Measurements from ENCODE around the gene AKAP9. TPM values are rescaled to one million over a fixed set of nuclear protein-coding genes. Genes with fewer than 3 reads are reported as not detected.

The AKAP9 gene
- total and polyA plus RNA-seq, 2 experiments from 2014 or later = 80.5 to 85.8 TPM

DNA sequence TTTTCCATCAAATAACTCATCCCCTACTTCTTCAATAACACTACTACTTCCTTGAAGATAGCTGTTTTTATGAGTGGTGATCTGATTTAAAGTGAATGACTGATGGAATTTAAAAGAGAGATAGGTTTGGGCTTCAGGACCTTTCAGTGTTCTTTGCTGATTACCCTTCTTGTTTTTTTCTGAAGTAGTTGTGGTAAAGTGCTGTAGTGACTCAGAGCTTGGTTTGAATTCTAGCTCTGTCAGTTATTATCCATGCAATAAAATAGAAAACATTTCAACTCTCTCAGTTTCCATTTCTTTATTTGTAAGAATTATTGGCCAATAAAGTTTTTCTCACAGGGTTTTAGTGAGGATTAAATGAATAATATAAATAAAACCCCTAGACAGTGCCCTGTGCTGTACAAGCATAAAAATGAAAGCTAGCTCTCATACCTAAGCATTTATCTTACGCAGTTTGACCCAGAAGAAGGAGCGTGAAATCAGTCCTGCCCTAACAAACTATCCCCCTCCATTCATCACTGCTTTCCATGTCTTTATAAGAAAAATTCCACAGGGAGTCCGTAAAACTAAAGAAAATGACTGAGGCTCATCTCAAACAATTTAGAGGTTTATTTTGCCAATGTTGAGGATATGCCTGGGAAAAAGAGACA lies 25.1 kb upstream of the AKAP9 start:
- WGBS (ENCODE audit: low lambda C conversion rate, missing lambda C conversion rate) = 83% methylated on average over 3 of the region's 3 CpGs

DNA sequence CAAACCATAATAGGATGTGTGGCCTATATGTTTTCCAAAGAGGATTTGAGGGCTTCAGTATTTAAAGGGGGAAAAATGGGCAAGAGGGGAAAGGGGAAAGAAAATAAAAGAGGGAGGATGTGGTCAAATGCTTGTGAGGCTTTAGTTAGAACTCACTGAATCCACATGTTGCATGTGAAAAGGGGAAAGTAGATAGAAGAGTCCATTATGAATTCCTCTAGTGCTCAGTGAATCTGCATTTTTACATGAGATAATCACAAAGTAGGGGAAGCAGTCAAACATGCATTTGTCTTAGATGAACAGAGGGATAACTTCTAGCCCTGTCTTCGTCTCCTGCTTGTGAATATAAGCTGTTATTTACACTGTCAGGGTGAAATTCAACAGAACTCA lies 24.6 kb upstream of the AKAP9 start:
- WGBS (ENCODE audit: low lambda C conversion rate, missing lambda C conversion rate) = 52% methylated on average over 1 of the region's 1 CpG
- Histone ChIP-seq H4K20me1 (ENCODE audit: insufficient read depth, poor library complexity, severe bottlenecking) (no peaks in the 10 kb centered on the region), H2AFZ (no peak overlapping the region), H3K27me3 (no peaks in the 10 kb centered on the region), H3K79me2 (no peaks in the 10 kb centered on the region), H3K4me1 (ENCODE audit: insufficient read depth) (no peaks in the 10 kb centered on the region), H3K4me3 (no peak overlapping the region), H3K9me3 (ENCODE audit: low read depth) (no peaks in the 10 kb centered on the region), H3K27ac (no peak overlapping the region), H3K9me2 (replicated peaks; ENCODE audit: insufficient read depth) (no peaks in the 10 kb centered on the region), H3K36me3 (replicated peaks; ENCODE audit: insufficient read depth, low read depth) (no peaks in the 10 kb centered on the region), H3K4me2 (no peak overlapping the region)
- no peak for DNase-seq (ENCODE audit: low spot score)
- TF ChIP-seq CTCF (IDR thresholded peaks at IDR 0.05; ENCODE audit: poor library complexity) = no peak
- TF ChIP-seq EZH2phosphoT487 (IDR thresholded peaks at IDR 0.05; ENCODE audit: low read depth, severe bottlenecking, unreplicated experiment) = no peak
- TF ChIP-seq EZH2 (IDR thresholded peaks at IDR 0.05; ENCODE audit: borderline replicate concordance) = no peak

More for the DNA sequence above, 25.1 kb upstream of the AKAP9 start:
- H3K79me2 ChIP-seq = no peaks in the 10 kb centered on the region
- TF ChIP-seq EZH2 (IDR thresholded peaks at IDR 0.05; ENCODE audit: borderline replicate concordance) = no peak
- no peak for TF ChIP-seq CTCF (IDR thresholded peaks at IDR 0.05; ENCODE audit: poor library complexity)
- TF ChIP-seq EZH2phosphoT487 (IDR thresholded peaks at IDR 0.05; ENCODE audit: low read depth, severe bottlenecking, unreplicated experiment) = no peak
- no peaks in the 10 kb centered on the region for H4K20me1 ChIP-seq (ENCODE audit: insufficient read depth, poor library complexity, severe bottlenecking)
- no peaks in the 10 kb centered on the region for H3K9me3 ChIP-seq (ENCODE audit: low read depth)
- H3K4me3 ChIP-seq = no peak overlapping the region
- H3K27me3 ChIP-seq = no peaks in the 10 kb centered on the region
- H3K36me3 ChIP-seq (replicated peaks; ENCODE audit: insufficient read depth, low read depth) = no peaks in the 10 kb centered on the region
- DNase-seq (ENCODE audit: low spot score) = no peak
- H2AFZ ChIP-seq = no peak overlapping the region
- no peaks in the 10 kb centered on the region for H3K9me2 ChIP-seq (replicated peaks; ENCODE audit: insufficient read depth)
- H3K27ac ChIP-seq = no peak overlapping the region
- no peaks in the 10 kb centered on the region for H3K4me1 ChIP-seq (ENCODE audit: insufficient read depth)
- H3K4me2 ChIP-seq = no peak overlapping the region

GRCh38 chr7:91918356-91918755 lies 22.3 kb upstream of the AKAP9 start:
- WGBS (ENCODE audit: low lambda C conversion rate, missing lambda C conversion rate) = 82% methylated on average over 1 of the region's 1 CpG
- H3K4me2 ChIP-seq = no peak overlapping the region
- H2AFZ ChIP-seq = no peak overlapping the region
- no peak for DNase-seq (ENCODE audit: low spot score)
- TF ChIP-seq EZH2 (IDR thresholded peaks at IDR 0.05; ENCODE audit: borderline replicate concordance) (no peak), EZH2phosphoT487 (IDR thresholded peaks at IDR 0.05; ENCODE audit: low read depth, severe bottlenecking, unreplicated experiment) (no peak), CTCF (IDR thresholded peaks at IDR 0.05; ENCODE audit: poor library complexity) (no peak)
- H3K79me2 ChIP-seq = no peaks in the 10 kb centered on the region
- no peak overlapping the region for H3K4me3 ChIP-seq
- H3K27me3 ChIP-seq = no peaks in the 10 kb centered on the region
- no peaks in the 10 kb centered on the region for H4K20me1 ChIP-seq (ENCODE audit: insufficient read depth, poor library complexity, severe bottlenecking)
- no peaks in the 10 kb centered on the region for H3K9me2 ChIP-seq (replicated peaks; ENCODE audit: insufficient read depth)
- no peaks in the 10 kb centered on the region for H3K9me3 ChIP-seq (ENCODE audit: low read depth)
- H3K27ac ChIP-seq = no peak overlapping the region
- H3K4me1 ChIP-seq (ENCODE audit: insufficient read depth) = no peaks in the 10 kb centered on the region
- no peaks in the 10 kb centered on the region for H3K36me3 ChIP-seq (replicated peaks; ENCODE audit: insufficient read depth, low read depth)

Measured in hepatocyte (in vitro differentiated cells).